Immature natural killer cell (primary cell): ENCODE data around the gene IMP4. TPM values are rescaled to one million over a fixed set of nuclear protein-coding genes. Genes with fewer than 3 reads are reported as not detected.
A peak's percentile ranks its signal among the peaks of the same experiment; 100 is the strongest.

ENCODE experiments used
- DNase-seq, 3 donors: peaks; one replicate each; pipeline ENCODE4 v3.0.0; 2022; ENCODE audit warnings: mixed read lengths in 1 of 3
- H3K27ac Mint-ChIP-seq, 6 donors: one replicate each; pipeline ENCODE4 v1.8.0; 2020; ENCODE audit warnings: mixed read lengths in 6 of 6, mild to moderate bottlenecking in 5 of 6, inconsistent platforms in 4 of 6, moderate library complexity in 3 of 6
- H3K27me3 Mint-ChIP-seq, 3 donors: one replicate each; pipeline ENCODE4 v1.8.0; 2020 to 2021; ENCODE audit warnings: low read depth in 3 of 3, mild to moderate bottlenecking in 3 of 3, mixed read lengths in 3 of 3, moderate library complexity in 3 of 3, inconsistent platforms in 1 of 3
- H3K36me3 Mint-ChIP-seq, 3 donors: one replicate each; pipeline ENCODE4 v1.8.0; 2020; ENCODE audit warnings: mixed read lengths in 3 of 3, inconsistent platforms in 2 of 3, mild to moderate bottlenecking in 2 of 3
- H3K4me1 Mint-ChIP-seq, 2 donors: one replicate each; pipeline ENCODE4 v1.8.0; 2020; ENCODE audit warnings: inconsistent platforms in 2 of 2, mild to moderate bottlenecking in 2 of 2, mixed read lengths in 2 of 2, moderate library complexity in 1 of 2
- H3K4me3 Mint-ChIP-seq, 5 donors: one replicate each; pipeline ENCODE4 v1.8.0; 2020; ENCODE audit warnings: mild to moderate bottlenecking in 5 of 5, mixed read lengths in 5 of 5, inconsistent platforms in 3 of 5, moderate library complexity in 3 of 5
- H3K9me3 Mint-ChIP-seq, 6 donors: one replicate each; pipeline ENCODE4 v1.8.0; 2020; ENCODE audit warnings: mild to moderate bottlenecking in 6 of 6, mixed read lengths in 6 of 6, inconsistent platforms in 4 of 6, moderate library complexity in 3 of 6
- polyA plus RNA-seq, 3 donors: library from polyadenylated mRNA; unstranded; fragments of 300-500 nt; fragmentation: Illumina TruSeq; gene quantifications; one replicate each; pipeline ENCODE4 v1.2.3, GENCODE V29; 2021

IMP4 gene
- polyA plus RNA-seq, 3 donors from 2014 or later: 45.3 to 103 (median 84.7) TPM

DNA sequence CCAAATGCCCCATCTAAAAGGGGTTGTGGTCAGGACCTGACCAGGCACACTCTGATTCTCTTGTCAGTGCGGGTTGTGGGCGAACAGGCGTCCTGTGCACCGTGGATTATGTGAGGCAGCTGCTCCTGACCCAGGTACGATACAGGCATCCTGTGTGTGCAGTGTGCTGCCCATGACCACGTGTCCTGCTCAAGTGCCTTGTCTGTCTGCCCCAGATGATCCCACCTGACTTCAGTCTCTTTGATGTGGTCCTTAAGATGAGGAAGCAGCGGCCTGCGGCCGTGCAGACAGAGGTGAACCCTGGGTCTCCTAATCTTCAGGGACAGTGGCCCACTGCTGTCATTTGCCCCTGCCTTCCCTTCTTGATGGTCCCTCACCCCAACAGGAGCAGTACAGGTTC, 27.8 kb downstream of the IMP4 start:
- peaks cover 0 to 11% (median 10%) of the 10 kb centered on the region in 3 donors for H3K27me3 Mint-ChIP-seq
- H3K27ac Mint-ChIP-seq: peak overlapping the region; percentile 92 to 99 (median 98)
- no peaks in the 10 kb centered on the region for H3K9me3 Mint-ChIP-seq
- peak overlapping the region; percentile 95 to 99 (median 97) for H3K4me3 Mint-ChIP-seq
- DNase-seq: peak; percentile 54 to 62 (median 62)
- peaks cover 18 to 21% (median 18%) of the 10 kb centered on the region in 3 donors for H3K36me3 Mint-ChIP-seq
- peaks cover 51 to 54% of the 10 kb centered on the region in 2 donors for H3K4me1 Mint-ChIP-seq

DNA sequence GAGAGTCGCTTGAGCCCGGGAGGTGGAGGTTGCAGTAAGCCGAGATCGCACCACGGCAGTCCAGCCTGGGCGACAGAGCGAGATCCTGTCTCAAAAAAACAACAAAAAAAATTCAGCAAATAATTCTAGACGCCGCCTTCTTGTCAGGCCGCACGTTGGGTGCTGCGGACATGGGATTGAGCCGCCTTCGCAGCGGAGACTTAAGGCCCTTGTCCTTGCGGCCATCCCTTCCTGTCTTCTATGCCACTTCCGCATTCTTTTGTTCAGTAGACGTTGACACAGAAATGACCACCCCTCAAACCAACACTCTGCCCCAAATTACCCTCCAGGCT, 29.0 kb downstream of the IMP4 start:
- no peaks in the 10 kb centered on the region for H3K9me3 Mint-ChIP-seq
- H3K4me3 Mint-ChIP-seq: peak overlapping the region; percentile 95 to 99 (median 97)
- no peak for DNase-seq
- H3K36me3 Mint-ChIP-seq: peaks cover 26 to 29% (median 27%) of the 10 kb centered on the region in 3 donors
- H3K4me1 Mint-ChIP-seq: peaks cover 62 to 66% of the 10 kb centered on the region in 2 donors
- peak overlapping the region; percentile 92 to 99 (median 98) for H3K27ac Mint-ChIP-seq
- H3K27me3 Mint-ChIP-seq: peaks cover 0 to 11% (median 10%) of the 10 kb centered on the region in 3 donors

DNA sequence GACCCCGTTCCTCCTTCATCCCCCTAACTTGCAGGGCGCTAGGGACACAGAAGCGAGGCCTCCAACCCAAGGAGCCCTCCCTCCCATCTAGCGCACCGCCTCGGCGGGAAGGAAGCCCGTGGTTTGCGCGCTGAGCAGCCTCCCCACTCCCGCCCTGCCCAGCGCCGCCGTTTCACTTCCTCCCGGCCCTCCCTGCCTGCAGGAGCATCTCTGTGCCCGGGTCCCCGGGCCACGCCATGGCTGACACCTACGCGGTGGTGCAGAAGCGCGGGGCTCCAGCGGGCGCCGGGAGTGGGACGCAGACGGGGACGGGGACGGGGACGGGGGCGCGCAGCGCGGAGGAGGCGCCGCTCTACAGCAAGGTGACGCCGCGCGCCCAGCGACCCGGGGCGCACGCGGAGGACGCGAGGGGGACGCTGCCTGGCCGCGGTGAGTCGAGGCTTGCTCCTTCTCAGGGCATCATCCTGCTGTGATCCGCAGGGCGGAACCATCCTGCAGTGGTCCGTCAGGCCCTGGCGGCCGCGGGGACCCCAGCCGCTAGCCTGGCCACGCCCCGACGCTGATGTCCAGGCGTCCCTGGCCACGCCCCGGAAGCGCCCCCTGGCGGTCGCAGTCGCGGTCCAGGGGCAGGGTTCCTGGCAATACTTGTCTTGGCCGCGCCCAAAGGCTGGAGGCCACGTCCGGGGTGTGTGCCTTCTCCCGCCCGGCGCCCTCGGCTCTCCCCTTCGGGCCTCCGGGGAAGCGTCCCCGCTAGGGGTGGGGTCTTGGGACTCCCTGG, 29.5 kb downstream of the IMP4 start:
- H3K9me3 Mint-ChIP-seq: no peaks in the 10 kb centered on the region
- H3K27me3 Mint-ChIP-seq: peaks cover 0 to 11% (median 10%) of the 10 kb centered on the region in 3 donors
- H3K4me1 Mint-ChIP-seq: peaks cover 68 to 72% of the 10 kb centered on the region in 2 donors
- peak overlapping the region; percentile 92 to 99 (median 98) for H3K27ac Mint-ChIP-seq
- peak overlapping the region; percentile 95 to 99 (median 97) for H3K4me3 Mint-ChIP-seq
- peak; percentile 74 to 79 (median 77) for DNase-seq
- H3K36me3 Mint-ChIP-seq: peaks cover 26 to 29% (median 27%) of the 10 kb centered on the region in 3 donors

GRCh38 chr2:130372833-130373807, 30.4 kb downstream of the IMP4 start:
- Mint-ChIP-seq H3K4me1 (peaks cover 76 to 81% of the 10 kb centered on the region in 2 donors), H3K27me3 (peaks cover 0 to 11% (median 10%) of the 10 kb centered on the region in 3 donors), H3K9me3 (no peaks in the 10 kb centered on the region), H3K36me3 (peaks cover 26 to 29% (median 27%) of the 10 kb centered on the region in 3 donors), H3K27ac (peak overlapping the region; percentile 83 to 99 (median 92)), H3K4me3 (peak overlapping the region; percentile 92 to 98 (median 96))
- peak in 1 of 3 donors; percentile 13 for DNase-seq

- H3K4me1 Mint-ChIP-seq: peaks cover 84 to 88% of the 10 kb centered on the region in 2 donors
Observed at GRCh38 chr2:130373808-130374365, 31.2 kb downstream of the IMP4 start.

DNA sequence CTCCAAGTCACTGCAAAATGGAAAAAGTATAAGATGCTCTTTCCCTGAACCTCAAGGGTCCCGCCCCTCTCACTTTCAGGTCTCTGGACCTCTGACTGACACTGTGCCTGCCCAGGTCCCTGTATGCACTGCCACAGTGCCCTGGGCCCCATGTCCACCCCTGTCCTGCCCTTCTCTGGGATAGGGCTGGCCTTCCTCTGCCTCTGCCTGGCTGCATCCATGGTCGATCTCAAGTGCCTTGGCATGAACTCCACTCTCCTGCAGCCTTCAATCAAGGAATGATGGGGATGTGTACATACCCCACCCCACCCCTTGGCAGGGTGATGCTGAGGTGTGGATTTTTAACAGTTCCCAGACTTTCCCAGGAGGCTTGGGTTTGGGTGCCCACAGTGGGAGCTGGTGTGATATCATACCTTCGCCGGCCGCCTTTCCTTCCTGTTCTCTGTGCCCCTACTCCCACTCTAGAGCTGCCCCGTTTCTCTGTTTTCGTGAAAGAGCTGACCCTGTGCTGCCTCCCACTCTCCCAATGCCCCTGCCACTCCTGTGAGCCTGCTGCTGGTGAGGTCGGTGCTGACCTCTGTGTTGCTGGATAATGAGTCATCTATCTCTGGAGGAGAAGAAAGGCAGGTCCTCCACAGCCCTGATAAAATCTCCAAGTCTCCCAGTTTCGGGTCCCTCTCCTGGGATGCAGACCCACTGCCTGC, 32.0 kb downstream of the IMP4 start:
- Mint-ChIP-seq H3K36me3 (peaks cover 26 to 29% (median 27%) of the 10 kb centered on the region in 3 donors), H3K4me3 (peak overlapping the region; percentile 66 to 98 (median 96)), H3K4me1 (peaks cover 92 to 94% of the 10 kb centered on the region in 2 donors), H3K9me3 (no peaks in the 10 kb centered on the region), H3K27me3 (peaks cover 0 to 11% (median 10%) of the 10 kb centered on the region in 3 donors), H3K27ac (peak overlapping the region in 5 of 6 donors; percentile 55 to 99 (median 87))
- no peak for DNase-seq

More at GRCh38 chr2:130373808-130374365, 31.2 kb downstream of the IMP4 start:
- H3K27ac Mint-ChIP-seq: peak overlapping the region; percentile 83 to 99 (median 92)
- peak overlapping the region; percentile 92 to 98 (median 96) for H3K4me3 Mint-ChIP-seq
- H3K36me3 Mint-ChIP-seq: peaks cover 26 to 29% (median 27%) of the 10 kb centered on the region in 3 donors
- peaks cover 0 to 11% (median 10%) of the 10 kb centered on the region in 3 donors for H3K27me3 Mint-ChIP-seq
- no peak for DNase-seq
- no peaks in the 10 kb centered on the region for H3K9me3 Mint-ChIP-seq

- peak overlapping the region; percentile 61 to 99 (median 78) for H3K27ac Mint-ChIP-seq
- no peaks in the 10 kb centered on the region for H3K9me3 Mint-ChIP-seq
- H3K27me3 Mint-ChIP-seq: peaks cover 0 to 10% (median 8%) of the 10 kb centered on the region in 3 donors
- peaks cover 93 to 94% of the 10 kb centered on the region in 2 donors for H3K4me1 Mint-ChIP-seq
- H3K4me3 Mint-ChIP-seq: peak overlapping the region; percentile 9 to 97 (median 53)
- H3K36me3 Mint-ChIP-seq: peaks cover 26 to 29% (median 27%) of the 10 kb centered on the region in 3 donors
- no peak for DNase-seq
Observed at GRCh38 chr2:130375291-130376266, 32.9 kb downstream of the IMP4 start.

- DNase-seq: no peak
- peak overlapping the region; percentile 71 to 92 (median 78) for H3K27ac Mint-ChIP-seq
- H3K4me1 Mint-ChIP-seq: peaks cover 90 to 94% of the 10 kb centered on the region in 2 donors
- peaks cover 26 to 29% (median 29%) of the 10 kb centered on the region in 3 donors for H3K36me3 Mint-ChIP-seq
- peak overlapping the region in 4 of 5 donors; percentile 49 to 60 (median 53) for H3K4me3 Mint-ChIP-seq
- peaks cover 0 to 7% (median 3%) of the 10 kb centered on the region in 3 donors for H3K27me3 Mint-ChIP-seq
- no peaks in the 10 kb centered on the region for H3K9me3 Mint-ChIP-seq
Observed at GRCh38 chr2:130376433-130377293, 34.0 kb downstream of the IMP4 start.

DNA sequence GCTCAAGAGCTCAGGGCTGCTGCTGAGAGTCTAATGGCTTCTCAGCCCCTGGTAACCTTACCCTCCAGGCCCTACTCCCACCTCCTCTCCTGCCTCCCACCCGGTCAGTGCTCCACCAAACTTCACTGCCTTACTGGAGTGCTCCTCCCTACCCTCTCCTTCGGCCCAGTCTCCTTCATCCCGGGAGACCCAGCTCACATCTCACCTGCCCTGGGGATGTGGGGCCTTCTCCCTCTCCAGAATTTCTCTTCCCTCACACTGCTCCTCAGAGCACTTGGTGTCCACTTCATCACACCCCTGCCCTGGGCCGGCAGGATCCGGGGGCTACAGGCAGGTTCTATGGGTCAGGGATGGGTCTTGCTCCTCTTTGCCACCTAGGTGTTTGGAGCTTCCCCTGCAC, 34.8 kb downstream of the IMP4 start:
- peaks cover 89 to 97% of the 10 kb centered on the region in 2 donors for H3K4me1 Mint-ChIP-seq
- peak overlapping the region in 4 of 5 donors; percentile 10 to 53 (median 24) for H3K4me3 Mint-ChIP-seq
- no peak for DNase-seq
- H3K27ac Mint-ChIP-seq: peak overlapping the region; percentile 53 to 90 (median 81)
- H3K9me3 Mint-ChIP-seq: no peaks in the 10 kb centered on the region
- peaks cover 26 to 29% (median 29%) of the 10 kb centered on the region in 3 donors for H3K36me3 Mint-ChIP-seq
- peaks cover 0 to 3% (median 0%) of the 10 kb centered on the region in 3 donors for H3K27me3 Mint-ChIP-seq

GRCh38 chr2:130378206-130378897, 35.7 kb downstream of the IMP4 start:
- H3K36me3 Mint-ChIP-seq: peaks cover 25 to 33% (median 32%) of the 10 kb centered on the region in 3 donors
- H3K4me1 Mint-ChIP-seq: peaks cover 84 to 100% of the 10 kb centered on the region in 2 donors
- H3K4me3 Mint-ChIP-seq: no peak overlapping the region
- peak overlapping the region in 3 of 6 donors; percentile 39 to 90 (median 46) for H3K27ac Mint-ChIP-seq
- DNase-seq: no peak
- no peaks in the 10 kb centered on the region for H3K9me3 Mint-ChIP-seq
- H3K27me3 Mint-ChIP-seq: peaks cover 0 to 3% (median 0%) of the 10 kb centered on the region in 3 donors
